Forelimb muscle (tissue), 1 donor: ENCODE results near the gene B3GALT4. TPM values are rescaled to one million over a fixed set of nuclear protein-coding genes. Genes with fewer than 3 reads are reported as not detected.

Experiments used
- DNase-seq: peaks from one replicate; pipeline ENCODE4 v3.0.0-alpha.2; 2013; ENCODE audit warnings: low read depth
- polyA plus RNA-seq: library from polyadenylated mRNA; unstranded; fragments of 120-200 nt; gene quantifications from one replicate; pipeline ENCODE4 v1.2.1, GENCODE V29; 2013; ENCODE audit not compliant: insufficient read length

B3GALT4 gene
- polyA plus RNA-seq, 1 donor = 1.6 TPM

DNA sequence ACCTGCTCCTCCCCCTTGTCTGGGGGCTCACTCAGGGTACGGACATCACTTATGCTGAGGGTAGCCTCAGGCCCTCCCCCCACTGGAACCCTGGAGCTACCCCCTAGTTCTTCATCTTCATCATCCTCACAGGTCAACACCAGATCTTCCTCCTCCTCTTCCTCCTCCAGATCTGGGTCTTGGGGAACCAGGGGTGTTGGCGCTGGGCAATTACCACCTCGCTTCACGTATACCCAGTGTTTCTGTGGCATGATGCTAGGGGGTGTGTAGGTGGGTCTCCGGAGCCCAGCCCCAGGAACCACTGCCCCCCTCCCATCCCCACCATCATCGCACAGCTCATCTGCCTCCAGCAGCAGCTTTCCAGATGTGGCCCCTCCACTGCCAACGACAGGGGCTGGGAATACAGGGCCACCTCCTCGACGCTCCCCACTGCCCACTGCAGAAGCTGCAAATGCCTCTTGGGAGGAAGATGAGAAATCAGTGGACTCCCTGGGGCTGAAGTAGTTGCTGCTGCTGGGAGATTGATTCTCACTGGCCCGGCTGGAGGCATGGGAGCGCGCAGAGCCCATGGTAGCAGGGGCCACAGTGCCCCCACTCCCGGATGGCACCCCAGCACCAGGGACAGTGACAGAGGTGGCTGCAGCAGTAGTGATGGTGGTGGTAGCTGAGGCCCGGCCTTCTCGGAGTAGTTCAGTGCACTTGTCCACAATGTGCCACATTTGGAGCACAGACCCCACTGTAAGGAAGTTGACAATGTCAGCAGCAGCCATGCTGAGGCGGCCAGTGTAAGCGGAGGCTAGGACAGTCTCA lies 39.1 kb downstream of the B3GALT4 start:
- DNase-seq = no peak

DNA sequence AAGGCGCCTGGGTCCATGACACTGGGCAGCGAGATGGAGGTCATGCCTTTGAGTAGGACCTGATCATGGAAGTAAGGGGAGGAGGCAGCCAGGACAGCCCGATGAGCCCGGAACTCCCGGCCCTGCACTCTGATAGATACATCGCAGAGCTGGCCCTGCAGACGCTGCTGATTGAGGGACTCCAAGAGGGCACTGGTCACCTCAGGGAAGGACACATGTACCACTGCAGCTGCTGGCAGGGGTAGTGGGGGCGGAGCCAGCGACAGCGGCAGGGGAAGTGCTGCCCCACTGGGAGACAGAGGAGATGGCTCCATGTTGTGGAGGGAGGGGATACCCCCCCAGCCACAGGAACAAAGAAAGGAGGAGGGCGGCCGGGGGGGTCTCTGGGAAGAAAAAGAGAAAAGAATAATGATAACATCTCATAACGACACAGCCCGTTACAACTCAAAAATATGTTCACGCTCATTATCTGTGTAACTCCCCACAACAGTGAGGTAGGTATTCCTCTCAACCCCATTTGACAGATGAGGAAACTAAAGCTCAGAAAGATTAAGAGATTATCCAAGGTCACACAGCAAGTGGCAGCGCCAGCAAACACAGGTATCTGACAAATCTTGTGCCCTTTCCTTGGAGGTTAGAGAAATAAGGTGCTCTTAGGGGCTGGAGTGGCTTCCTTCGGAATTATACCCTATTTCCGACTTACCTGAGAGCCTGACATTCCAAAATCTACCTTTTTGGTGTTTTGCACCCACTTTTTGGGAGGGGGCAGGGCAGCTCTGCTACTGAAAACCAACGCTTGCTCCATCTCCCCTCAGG lies 39.9 kb downstream of the B3GALT4 start:
- no peak for DNase-seq

DNA sequence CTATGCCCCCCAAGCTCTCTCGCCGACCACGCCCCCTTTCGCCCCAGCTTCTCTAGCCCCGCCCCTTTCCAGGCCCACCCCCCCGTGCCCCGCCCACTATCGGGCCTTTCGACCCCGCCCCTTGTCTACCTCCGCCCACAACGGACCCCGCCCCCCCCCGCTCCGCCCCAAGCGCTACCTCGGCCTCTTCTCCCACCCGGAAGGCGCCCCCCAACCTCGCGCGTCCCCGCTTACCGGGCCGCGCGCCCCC lies 40.4 kb downstream of the B3GALT4 start:
- DNase-seq = no peak

DNA sequence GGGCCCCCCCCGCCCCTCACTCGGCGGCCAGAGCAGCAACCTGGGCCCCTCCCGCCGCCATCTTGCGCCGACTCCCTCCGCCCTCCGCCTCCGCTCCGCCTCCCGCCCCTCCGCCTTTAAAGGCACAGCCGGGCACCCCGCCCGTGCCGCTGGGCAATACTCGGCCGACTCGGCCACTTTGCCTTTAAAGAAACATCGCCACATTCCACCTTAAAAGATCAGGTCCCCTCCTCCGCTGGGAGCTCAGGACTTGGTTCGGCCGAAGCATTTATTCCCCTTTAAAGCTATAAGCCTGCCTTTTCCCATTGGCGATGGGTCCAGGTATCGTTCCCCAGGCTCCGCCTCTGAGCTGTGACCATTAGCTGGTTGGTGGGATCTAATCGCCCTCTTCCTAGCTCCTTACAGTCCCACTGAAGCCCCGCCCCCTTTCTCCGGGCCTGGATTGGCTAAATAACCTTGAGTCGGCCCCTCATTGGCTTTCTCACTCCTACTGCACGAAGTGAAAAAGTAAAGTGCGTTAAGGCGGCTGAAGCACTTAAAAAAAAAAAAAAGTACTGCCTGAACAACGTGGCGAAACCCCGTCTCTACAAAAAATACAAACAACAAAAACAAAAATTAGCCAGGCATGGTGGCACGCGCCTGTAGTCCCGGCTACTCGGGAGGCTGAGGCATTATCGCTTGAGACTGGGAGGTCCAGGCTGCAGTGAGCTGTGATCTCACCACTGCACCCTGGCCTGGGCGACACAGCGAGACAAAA lies 40.9 kb downstream of the B3GALT4 start, which contains the start of gene ZBTB22:
TSS of gene ZBTB22 (minus strand) at position 76 of the 757 bp plus-strand sequence. CDS start 828 bp downstream, outside the sequence.
- DNase-seq = peak; percentile 96

DNA sequence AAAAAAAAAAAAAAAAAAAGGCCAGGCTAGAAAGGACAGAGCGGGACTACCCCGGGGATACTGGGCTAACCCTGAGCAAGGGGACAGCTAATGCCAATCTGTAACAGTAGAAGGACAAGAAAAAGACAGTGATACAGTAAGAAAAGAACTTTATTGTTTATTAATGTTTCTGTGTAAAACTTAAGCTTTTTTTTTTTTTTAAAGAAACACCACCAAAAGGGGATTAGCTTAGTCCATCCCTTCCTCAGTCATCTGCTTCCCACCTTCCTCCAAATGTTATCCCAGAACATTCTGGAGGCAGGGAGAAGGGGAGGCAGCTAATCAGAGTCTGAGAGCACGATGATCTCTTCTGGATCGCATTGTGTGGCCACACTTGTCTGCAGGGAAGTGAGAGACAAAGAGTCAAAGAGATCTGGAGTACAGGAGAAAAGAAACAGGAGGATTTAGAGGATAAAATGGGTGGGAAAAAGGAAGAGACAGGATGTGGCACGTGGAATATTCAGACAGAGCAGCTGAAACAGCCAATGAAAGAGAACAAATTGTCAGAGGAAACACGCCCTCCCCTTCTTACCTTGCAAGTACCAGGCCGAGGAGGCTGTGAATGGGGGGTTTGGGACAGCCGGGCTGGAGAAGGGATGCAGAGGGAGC lies 41.6 kb downstream of the B3GALT4 start:
- DNase-seq = no peak

DNA sequence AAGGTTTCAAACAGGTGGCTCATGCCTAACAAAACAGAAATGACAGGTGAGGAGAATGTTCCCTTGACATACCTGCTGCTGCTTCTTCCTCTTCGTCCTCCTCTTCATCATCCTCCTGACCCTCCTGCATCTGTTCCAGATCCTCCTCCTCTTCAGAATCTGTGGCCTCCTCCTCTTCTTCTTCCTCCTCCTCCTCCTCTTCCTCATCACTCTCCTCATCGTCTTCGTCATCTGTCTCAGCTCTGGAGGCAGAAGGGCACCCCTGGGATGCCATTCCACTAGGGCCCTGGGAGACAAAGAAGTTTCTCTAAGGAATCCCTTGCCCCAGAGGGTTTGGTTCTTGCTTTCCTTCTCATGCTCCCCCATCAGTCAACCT lies 43.0 kb downstream of the B3GALT4 start:
- DNase-seq = no peak

DNA sequence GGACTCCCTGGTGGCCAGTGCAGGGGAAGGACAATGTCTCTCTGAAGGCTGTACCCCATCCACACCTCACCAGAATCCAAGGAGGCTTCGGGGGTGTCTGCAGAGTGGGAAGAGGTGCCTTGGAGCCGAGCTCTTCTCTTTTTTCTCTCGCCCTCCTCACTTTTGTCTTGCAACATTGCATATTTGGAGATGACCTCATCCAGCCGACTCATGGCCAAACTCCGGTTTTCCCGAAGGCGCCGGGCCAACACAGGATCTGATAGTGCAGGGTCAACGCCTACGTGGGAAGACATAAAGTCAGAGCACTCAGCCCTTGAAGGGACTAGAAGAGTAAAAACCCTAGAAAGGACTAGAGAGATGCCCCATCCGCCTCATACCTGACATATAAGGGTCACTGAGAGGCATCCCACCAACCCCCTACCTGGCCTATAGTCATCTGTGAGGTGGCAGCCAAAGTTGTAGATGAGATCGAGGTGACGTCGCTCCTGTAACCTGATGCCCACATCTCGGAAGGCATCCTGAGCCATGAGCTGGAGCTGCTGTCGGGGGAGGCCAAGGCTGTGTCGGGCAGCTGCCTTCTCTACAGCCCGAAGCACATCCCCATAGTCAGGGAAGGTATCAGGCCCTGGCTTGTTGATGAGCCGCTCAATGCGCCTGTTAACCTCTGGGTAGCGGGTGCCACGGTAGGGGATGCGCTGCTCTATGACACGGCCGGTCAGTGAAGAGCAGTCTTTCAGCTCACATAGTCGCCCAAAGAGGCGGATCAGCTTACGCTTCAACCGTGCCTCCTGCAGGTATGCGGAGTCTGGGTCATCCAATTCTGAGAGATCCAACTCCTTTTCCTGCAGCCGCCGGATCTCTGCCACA lies 43.6 kb downstream of the B3GALT4 start:
- DNase-seq = no peak

DNA sequence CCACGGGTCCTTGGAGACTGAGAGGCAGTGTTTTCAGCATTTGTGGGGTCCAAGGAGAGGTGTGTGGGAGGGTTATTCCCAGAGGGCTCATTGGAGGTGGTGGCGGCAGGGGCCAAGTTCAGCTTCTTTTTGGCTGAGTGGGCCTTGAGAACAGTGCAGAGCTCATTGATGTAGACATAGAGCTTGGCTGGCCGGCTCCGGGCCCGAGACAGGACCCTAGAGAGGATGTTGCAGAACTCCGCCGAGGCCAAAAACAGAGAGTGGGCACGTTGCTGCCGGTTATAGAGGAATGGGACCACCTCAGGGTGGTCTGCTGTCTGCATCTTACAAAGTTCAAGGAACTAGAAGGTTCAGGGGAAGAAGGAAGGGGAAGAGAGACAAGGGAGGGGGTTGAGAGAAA lies 44.3 kb downstream of the B3GALT4 start:
- DNase-seq = no peak

DNA sequence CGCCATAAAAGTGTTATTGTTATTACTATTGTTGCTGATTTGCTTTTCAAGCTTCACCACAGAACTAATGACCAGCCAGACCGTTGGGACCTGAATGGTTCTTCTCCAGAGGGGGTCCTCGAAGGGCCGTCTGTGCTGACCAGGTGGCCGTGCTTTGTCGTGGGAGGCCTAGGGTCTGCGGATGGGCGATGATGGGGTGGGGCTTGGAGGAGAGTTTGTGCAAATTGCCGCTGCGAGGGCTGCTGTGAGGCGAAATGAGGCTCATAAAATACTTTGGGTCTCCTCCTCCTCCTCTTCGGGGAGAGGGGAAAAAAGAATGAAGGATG lies 46.7 kb downstream of the B3GALT4 start:
- no peak for DNase-seq

DNA sequence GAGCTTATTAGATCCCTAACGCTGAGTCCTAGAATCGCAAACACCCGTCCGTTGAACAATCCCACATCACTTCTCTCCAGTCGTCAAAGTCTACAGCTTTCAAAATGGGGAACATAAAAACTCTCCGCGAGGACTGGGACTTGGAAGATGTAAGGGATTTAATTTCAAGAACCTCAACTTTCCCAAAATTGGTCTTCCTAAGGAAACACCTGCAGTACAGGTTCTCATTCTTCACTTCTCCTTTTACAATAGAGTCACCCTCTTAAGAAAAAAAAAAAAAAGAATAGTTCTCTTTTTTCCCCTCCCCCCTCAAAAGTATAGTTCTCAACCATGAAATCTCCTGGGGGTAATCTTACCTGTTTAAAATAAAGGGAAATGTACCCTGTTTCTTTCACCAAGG lies 47.2 kb downstream of the B3GALT4 start:
- no peak for DNase-seq

Other genes with a start within 250 kb of the B3GALT4 start
- gene HLA-DPA1, start 203.5 kb upstream of the B3GALT4 start, polyA plus RNA-seq = 15.1 TPM
- gene HLA-DPB1, start 201.1 kb upstream of the B3GALT4 start, polyA plus RNA-seq = 9.5 TPM
- 41.7 TPM for gene COL11A2, start 84.7 kb upstream of the B3GALT4 start, polyA plus RNA-seq
- 40.7 TPM for gene RXRB, start 76.5 kb upstream of the B3GALT4 start, polyA plus RNA-seq
- gene SLC39A7, start 76.3 kb upstream of the B3GALT4 start, polyA plus RNA-seq = 75.0 TPM
- gene HSD17B8, start 72.5 kb upstream of the B3GALT4 start, polyA plus RNA-seq = 11.6 TPM
- gene RING1, start 68.6 kb upstream of the B3GALT4 start, polyA plus RNA-seq = 29.4 TPM
- 45.3 TPM for gene VPS52, start 5.2 kb upstream of the B3GALT4 start, polyA plus RNA-seq
- 4,951 TPM for gene RPS18, start 5.0 kb upstream of the B3GALT4 start, polyA plus RNA-seq
- 52.7 TPM for gene WDR46, start 12.1 kb downstream of the B3GALT4 start, polyA plus RNA-seq
- gene PFDN6, start 12.5 kb downstream of the B3GALT4 start, polyA plus RNA-seq = 43.7 TPM
- gene RGL2, start 21.8 kb downstream of the B3GALT4 start, polyA plus RNA-seq = 54.4 TPM
- 20.3 TPM for gene TAPBP, start 37.0 kb downstream of the B3GALT4 start, polyA plus RNA-seq
- gene ZBTB22, start 40.6 kb downstream of the B3GALT4 start, polyA plus RNA-seq = 13.4 TPM
- gene DAXX, start 45.8 kb downstream of the B3GALT4 start, polyA plus RNA-seq = 29.5 TPM
- 18.0 TPM for gene KIFC1, start 114.7 kb downstream of the B3GALT4 start, polyA plus RNA-seq
- gene PHF1, start 133.9 kb downstream of the B3GALT4 start, polyA plus RNA-seq = 48.4 TPM
- 123 TPM for gene CUTA, start 141.0 kb downstream of the B3GALT4 start, polyA plus RNA-seq
- 28.1 TPM for gene SYNGAP1, start 142.9 kb downstream of the B3GALT4 start, polyA plus RNA-seq
- gene ZBTB9, start 177.5 kb downstream of the B3GALT4 start, polyA plus RNA-seq = 5.8 TPM